ENCODE results near the gene HELZ2.

GRCh38 chr20:63619505-63619904, 45.5 kb upstream of the HELZ2 start:
- TF ChIP-seq ZNF274 (IDR thresholded peaks at IDR 0.05; ENCODE audit: insufficient read depth, insufficient read length) = no peak
- no peak for TF ChIP-seq YBX1 (IDR thresholded peaks at IDR 0.05)
- no peak for TF ChIP-seq GABPA (IDR thresholded peaks at IDR 0.05; ENCODE audit: low read depth)
- no peak for TF ChIP-seq POLR2AphosphoS5 (IDR thresholded peaks at IDR 0.05; ENCODE audit: low read length)
- no peak for TF ChIP-seq TAF1 (IDR thresholded peaks at IDR 0.05; ENCODE audit: borderline replicate concordance, low read depth, low read length)
- no peak for TF ChIP-seq POLR2A (IDR thresholded peaks at IDR 0.05; ENCODE audit: low read depth, low read length)

All from GM12878 (cell line).